ENCODE results near the gene LETMD1. TPM values are rescaled to one million over a fixed set of nuclear protein-coding genes. Genes with fewer than 3 reads are reported as not detected.

LETMD1 gene
- total and polyA plus RNA-seq, 8 donors = 34.3 to 59.5 (median 49.8) TPM

GRCh38 chr12:51086933-51087332 is 38.8 kb downstream of the LETMD1 start:
- no peak for FAIRE-seq
- Histone ChIP-seq H3K4me3 (no peak overlapping the region), H3K27ac (no peak overlapping the region), H3K4me1 (no peaks in the 10 kb centered on the region), H3K36me3 (no peaks in the 10 kb centered on the region), H3K9me3 (no peaks in the 10 kb centered on the region), H3K27me3 (no peaks in the 10 kb centered on the region)
- no peak for ATAC-seq
- no peak for TF ChIP-seq CTCF (IDR thresholded peaks at IDR 0.05)
- DNase-seq = no peak
- WGBS, 2 donors = 86 to 92% methylated on average over 10 of the region's 10 CpGs
- intact Hi-C loops (cut with DNase I) = no loop called here

GRCh38 chr12:51087818-51088217 is 39.7 kb downstream of the LETMD1 start:
- H3K27me3 ChIP-seq = no peaks in the 10 kb centered on the region
- H3K4me3 ChIP-seq = no peak overlapping the region
- TF ChIP-seq CTCF (IDR thresholded peaks at IDR 0.05) = no peak
- WGBS, 2 donors = 90 to 98% methylated on average over 3 of the region's 3 CpGs
- no peak overlapping the region for H3K27ac ChIP-seq
- ATAC-seq (no peak), FAIRE-seq (no peak), DNase-seq (no peak)
- H3K9me3 ChIP-seq = no peaks in the 10 kb centered on the region
- no peaks in the 10 kb centered on the region for H3K4me1 ChIP-seq
- intact Hi-C loops (cut with DNase I) = no loop called here
- no peaks in the 10 kb centered on the region for H3K36me3 ChIP-seq

GRCh38 chr12:51090705-51091229 is 42.6 kb downstream of the LETMD1 start:
- H3K27ac ChIP-seq = no peak overlapping the region
- FAIRE-seq = no peak
- 95 to 98% methylated on average over 10 of the region's 10 CpGs for WGBS, 2 donors
- no peaks in the 10 kb centered on the region for H3K27me3 ChIP-seq
- no peaks in the 10 kb centered on the region for H3K9me3 ChIP-seq
- no peak for ATAC-seq
- TF ChIP-seq CTCF (IDR thresholded peaks at IDR 0.05) = no peak
- H3K36me3 ChIP-seq = peaks cover 0 to 13% (median 0%) of the 10 kb centered on the region in 3 donors
- no peaks in the 10 kb centered on the region for H3K4me1 ChIP-seq
- intact Hi-C loops (cut with DNase I) = no loop called here
- no peak overlapping the region for H3K4me3 ChIP-seq
- DNase-seq = no peak

GRCh38 chr12:51098611-51099010 is 50.5 kb downstream of the LETMD1 start:
- Histone ChIP-seq H3K9me3 (no peaks in the 10 kb centered on the region), H3K27ac (no peak overlapping the region), H3K27me3 (no peaks in the 10 kb centered on the region), H3K4me3 (no peak overlapping the region), H3K4me1 (no peaks in the 10 kb centered on the region), H3K36me3 (peaks cover 0 to 41% (median 4%) of the 10 kb centered on the region in 3 donors)
- ATAC-seq = no peak
- intact Hi-C loops (cut with DNase I) = no loop called here
- WGBS, 2 donors = 95 to 100% methylated on average over 1 of the region's 1 CpG
- no peak for DNase-seq
- no peak for FAIRE-seq
- no peak for TF ChIP-seq CTCF (IDR thresholded peaks at IDR 0.05)

GRCh38 chr12:51103977-51104376 is 55.9 kb downstream of the LETMD1 start:
- no peak for TF ChIP-seq CTCF (IDR thresholded peaks at IDR 0.05)
- no peak overlapping the region for H3K4me3 ChIP-seq
- no peak for DNase-seq
- no peak for FAIRE-seq
- peaks cover 4 to 48% (median 12%) of the 10 kb centered on the region in 3 donors for H3K36me3 ChIP-seq
- intact Hi-C loops (cut with DNase I) = no loop called here
- no peaks in the 10 kb centered on the region for H3K4me1 ChIP-seq
- no peaks in the 10 kb centered on the region for H3K27me3 ChIP-seq
- no peak for ATAC-seq
- H3K27ac ChIP-seq = no peak overlapping the region
- H3K9me3 ChIP-seq = no peaks in the 10 kb centered on the region
